ENCODE data around the gene NPPC. TPM values are rescaled to one million over a fixed set of nuclear protein-coding genes. Genes with fewer than 3 reads are reported as not detected.
"Not testable (repeated sequence)": the region's sequence is repeated elsewhere in the genome, so short reads cannot be mapped to it uniquely, and the experiment has no call there.

NPPC gene
- total RNA-seq, 1 donor from 2014 or later, result 0.36 TPM

DNA sequence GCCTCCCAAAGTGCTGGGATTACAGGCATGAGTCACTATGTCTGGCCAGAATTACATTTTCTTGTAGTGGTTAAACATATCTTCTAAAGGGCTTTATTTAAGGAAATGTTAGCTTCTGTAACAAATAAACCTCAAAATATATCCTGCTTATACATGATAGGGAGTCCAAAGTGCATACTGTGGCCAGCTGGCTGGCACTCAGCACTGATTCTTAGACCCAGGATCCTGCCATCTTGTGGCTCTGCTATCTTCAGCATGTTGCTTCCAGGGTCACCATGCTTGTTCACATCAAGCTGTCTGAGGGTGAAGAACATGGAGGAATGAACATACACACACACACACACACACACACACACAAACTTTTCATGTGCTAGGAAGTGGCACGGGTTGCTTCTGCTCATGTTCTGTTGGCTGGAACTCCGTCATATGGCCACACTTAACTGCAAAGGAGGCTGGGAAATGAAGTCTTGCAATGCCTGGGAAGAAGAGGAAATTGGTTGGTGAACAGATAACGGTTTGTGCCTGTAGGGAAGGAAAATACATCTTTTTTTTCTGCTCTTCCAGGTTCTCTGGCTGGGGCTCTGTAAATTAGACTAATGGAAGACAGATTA lies 40.0 kb downstream of the NPPC start:
- no peak for DNase-seq (ENCODE audit: low spot score)

DNA sequence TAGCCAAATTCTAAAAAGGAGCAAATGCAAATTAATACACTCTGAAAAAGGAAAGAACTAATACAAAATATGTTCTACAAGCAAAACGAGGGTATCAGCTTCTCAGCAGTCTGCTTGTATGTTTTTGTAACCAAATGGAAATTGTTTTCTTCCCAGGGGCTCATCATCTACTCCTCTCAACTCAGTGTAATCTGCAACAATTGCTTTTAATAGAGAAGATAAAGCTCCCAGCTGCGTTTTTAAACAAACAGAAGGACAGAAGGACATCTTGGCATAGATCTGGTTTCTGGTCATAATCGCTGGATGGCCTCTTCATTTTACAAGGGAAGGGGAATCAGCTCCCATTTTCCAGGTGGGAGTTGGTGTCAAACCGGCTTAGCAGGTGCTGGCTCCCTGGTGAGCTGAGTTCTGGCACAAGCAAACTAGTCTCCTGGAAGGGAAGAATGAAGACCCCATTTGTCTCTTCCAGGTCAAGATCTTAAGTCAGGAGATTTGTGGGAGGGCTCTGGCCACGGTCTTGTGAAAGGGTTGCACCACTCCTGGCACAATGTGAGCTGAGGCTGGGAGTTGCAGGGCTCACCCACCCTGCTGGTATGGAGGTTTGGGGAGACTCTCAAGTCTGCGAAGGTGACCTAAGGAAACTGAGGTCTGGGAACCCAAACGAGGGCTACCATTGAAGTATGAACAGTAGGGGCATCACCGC lies 41.6 kb downstream of the NPPC start:
- DNase-seq (ENCODE audit: low spot score), result no peak

DNA sequence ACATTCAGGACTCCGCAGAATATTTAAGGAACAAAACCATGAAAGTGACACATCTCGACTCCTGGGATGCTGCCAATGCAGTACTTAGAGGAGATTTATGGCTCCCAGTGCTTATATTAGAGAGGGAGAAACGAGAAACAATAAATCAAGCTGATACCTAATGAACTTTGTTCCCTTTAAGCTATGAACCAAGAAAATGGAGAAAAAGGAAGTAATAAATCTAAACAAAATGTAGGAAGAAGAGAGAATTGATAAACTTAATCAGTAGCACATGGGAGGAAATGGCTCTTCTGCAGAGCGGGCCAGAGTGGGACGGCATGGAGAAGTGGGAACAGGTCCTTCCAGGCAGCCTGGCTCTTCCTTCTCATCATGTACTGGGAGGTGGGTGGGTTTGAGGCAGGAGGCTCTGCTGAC lies 42.7 kb downstream of the NPPC start:
- DNase-seq (ENCODE audit: low spot score), result no peak

DNA sequence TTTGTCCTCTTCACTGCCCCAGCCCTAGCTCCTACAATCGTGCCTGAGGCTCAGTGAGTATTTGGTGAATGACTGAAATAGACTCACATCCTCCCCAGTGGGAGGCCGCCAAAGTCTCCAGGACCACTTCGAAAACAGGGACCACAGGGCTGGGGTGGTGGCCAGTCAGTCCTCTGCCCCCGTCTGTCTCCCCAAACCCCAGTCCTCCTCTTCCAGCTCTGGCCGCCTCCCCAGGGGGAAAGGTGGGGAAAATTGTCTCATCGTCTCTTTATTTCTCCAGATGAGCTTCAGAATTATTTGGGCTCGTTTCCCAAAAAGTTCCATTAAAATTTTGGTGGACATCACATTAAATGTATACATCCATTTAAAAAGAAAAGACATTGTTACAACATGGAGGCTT lies 43.5 kb downstream of the NPPC start:
- DNase-seq (ENCODE audit: low spot score), result no peak

DNA sequence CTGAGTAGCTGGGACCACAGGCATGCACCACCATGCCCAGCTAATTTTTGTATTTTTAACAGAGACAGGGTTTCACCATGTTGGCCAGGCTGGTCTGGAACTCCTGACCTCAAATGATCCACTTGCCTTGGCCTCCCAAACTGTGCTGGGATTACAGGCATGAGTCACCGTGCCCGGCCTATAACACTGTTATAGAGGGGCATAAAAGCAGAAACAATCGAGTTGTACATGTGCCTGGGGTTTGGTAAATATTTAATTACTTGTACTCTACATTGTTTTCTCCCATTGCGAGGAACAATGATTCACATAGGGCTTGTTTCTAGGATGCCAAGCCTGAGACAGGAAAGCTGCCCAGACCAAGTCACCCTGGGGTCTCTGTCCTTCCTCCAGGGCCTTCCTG lies 45.8 kb downstream of the NPPC start:
- DNase-seq (ENCODE audit: low spot score), result not testable (repeated sequence)

DNA sequence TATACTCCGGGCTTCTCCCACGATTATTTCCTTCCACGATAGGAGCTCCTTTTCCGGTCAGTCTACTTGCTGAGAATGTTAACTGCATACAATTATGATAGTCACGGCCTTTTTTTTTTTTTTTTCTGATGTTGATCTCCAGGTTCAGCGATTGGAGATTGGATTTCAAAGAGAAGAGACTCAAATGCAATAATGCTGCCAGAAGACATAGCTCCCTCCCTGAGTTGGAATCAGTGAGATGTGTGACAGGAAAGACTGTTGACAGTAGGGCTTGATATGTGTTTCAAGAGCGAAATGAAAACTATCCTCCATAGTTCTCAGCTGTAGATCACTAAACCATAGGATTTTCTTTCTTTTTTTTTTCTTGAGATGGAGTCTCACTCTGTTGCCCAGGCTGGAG lies 47.0 kb downstream of the NPPC start:
- DNase-seq (ENCODE audit: low spot score), result no peak

DNA sequence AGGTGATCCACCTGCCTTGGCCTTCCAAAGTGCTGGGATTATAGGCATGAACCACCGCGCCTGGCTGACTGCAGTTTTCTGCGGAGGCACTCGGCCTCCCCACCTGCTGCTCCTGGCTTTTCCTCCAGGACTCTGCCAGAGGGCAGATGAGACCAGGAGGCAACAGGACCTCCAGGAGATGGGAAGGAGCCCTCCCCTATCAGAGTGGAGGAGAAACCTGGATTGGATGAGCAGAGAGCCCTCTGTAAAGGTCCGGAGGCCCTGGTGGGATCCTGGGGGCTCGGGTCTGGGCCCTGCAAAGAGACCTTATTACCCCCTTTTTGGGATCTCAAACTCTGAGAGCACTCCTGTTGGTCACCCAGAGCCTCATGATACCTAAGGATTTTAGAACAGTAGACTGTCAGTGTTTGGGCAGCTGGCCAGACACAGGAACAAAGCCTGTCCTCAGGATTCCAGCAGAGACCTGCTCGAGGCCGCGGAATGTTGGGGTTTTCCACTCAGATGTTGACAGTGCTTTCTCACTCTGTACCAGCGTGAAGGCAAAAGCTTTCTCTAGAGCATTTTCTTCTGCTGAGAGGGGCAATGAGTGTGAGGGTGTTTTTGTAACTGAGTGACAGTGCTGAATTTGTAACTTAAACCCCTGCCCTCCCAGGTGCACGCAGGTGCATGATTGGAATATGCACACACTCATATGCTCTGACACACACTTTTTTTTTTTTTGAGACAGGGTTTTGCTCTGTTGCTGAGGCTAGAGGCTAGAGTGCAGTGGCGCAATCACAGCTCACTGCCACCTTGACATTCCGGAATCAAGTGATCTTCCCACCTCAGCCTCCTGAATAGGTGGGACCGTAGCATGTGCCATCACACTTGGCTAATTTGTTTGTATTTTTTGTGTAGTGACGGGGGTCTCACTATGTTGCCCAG lies 48.4 kb downstream of the NPPC start:
- DNase-seq (ENCODE audit: low spot score), result no peak

DNA sequence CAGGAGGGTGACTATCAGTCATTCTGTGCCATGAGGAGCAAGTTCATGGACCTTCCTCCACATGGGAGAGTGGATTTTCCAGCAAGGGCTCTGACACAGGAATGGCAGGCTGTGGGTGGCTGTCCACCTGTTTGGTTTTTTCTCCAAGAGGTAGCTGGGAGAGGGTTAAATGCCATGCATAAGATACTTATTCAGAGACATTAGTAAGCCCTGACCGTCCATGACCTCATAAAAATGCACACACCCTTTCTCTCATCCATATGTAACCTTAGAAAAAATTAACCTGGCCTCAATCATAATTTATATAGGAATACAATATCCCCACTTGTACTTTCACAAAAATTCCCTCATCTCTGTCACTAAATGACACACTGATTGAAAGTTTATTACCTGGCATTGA lies 51.3 kb downstream of the NPPC start:
- no peak for DNase-seq (ENCODE audit: low spot score)

Other genes starting within 250 kb of the NPPC start
- 1,016 TPM for gene PTMA, start 217.9 kb downstream of the NPPC start, total RNA-seq
- 18.5 TPM for gene PDE6D, start 145.1 kb downstream of the NPPC start, total RNA-seq
- gene COPS7B, start 140.0 kb downstream of the NPPC start, total RNA-seq, result 47.7 TPM
- gene DIS3L2, start 35.3 kb upstream of the NPPC start, total RNA-seq, result 77.2 TPM